ENCODE measurements around the gene ZNHIT2.

GRCh38 chr11:65132238-65132987 is 14.9 kb upstream of the ZNHIT2 start:
- TF ChIP-seq CTCF (optimal IDR thresholded peaks at IDR 0.05 in 1 of 3, IDR thresholded peaks at IDR 0.05 in 1 of 3, conservative IDR thresholded peaks at IDR 0.05 in 1 of 3; ENCODE audit: extremely low read depth in 1 of 3, insufficient read depth in 2 of 3, low read length in 3 of 3), result no peak
- no peak for TF ChIP-seq EZH2 (IDR thresholded peaks at IDR 0.05; ENCODE audit: low read length)
